Prostate gland (tissue), 2 donors: ENCODE results near the gene INSIG2.

Experiments used
- CTCF ChIP-seq, 4 experiments: fragments of 200-600 bp in 2 of 4; fragments of 450-650 bp in 2 of 4; sonication (generic) in 2 of 4; IDR thresholded peaks; 1 replicate in 3 of 4; 2 replicates in 1 of 4; pipeline ENCODE4 v1.5.1; 2016 to 2019; ENCODE audit warnings: antibody characterized with exemption in 4 of 4, mild to moderate bottlenecking in 2 of 4, moderate library complexity in 2 of 4
- POLR2A ChIP-seq: fragments of 450-650 bp; IDR thresholded peaks from one replicate; pipeline ENCODE4 v1.6.1; 2016; ENCODE audit warnings: antibody characterized with exemption, mild to moderate bottlenecking
- POLR2AphosphoS5 ChIP-seq: sonication (generic); formaldehyde crosslinking; IDR thresholded peaks from one replicate; pipeline ENCODE4 v1.6.1; 2017; ENCODE audit warnings: antibody characterized with exemption

DNA sequence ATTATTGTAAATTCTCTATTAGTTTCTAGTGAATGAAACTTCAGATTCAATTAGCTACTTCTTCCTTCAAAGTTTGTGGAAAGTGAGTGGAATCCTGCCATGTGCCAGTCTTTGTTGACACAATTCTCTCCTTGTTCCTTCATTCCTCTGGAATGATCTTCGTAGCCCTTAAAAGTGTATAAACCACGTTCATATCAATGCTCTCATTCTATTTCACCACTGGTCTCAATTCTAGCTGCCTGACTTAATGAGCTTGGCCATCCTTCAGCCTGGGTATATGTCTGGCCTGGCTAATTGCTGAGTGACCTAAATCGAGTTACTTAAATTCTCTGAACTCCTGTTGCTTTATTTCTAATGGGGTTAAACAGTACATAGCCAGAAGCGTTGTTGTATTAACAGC is 43.5 kb downstream of the INSIG2 start:
- TF ChIP-seq CTCF (IDR thresholded peaks at IDR 0.05) (no peak), POLR2A (no peak), POLR2AphosphoS5 (no peak)
